ELF-1 (cell line): Measurements from ENCODE around the gene COL15A1.

ENCODE experiments used
- DNase-seq: peaks from one replicate; pipeline ENCODE4 v3.0.0-alpha.2; 2016; ENCODE audit warnings: low read depth, low spot score

Gene COL15A1

GRCh38 chr9:99056186-99056585, 112.5 kb downstream of the COL15A1 start:
- no peak for DNase-seq

GRCh38 chr9:99056886-99057664, 113.4 kb downstream of the COL15A1 start:
- no peak for DNase-seq

- DNase-seq: no peak
Observed at GRCh38 chr9:99057665-99058625, 114.2 kb downstream of the COL15A1 start.

- DNase-seq: no peak
Observed at GRCh38 chr9:99058964-99059921, 115.5 kb downstream of the COL15A1 start.

GRCh38 chr9:99060621-99061020, 116.9 kb downstream of the COL15A1 start:
- DNase-seq: no peak

- DNase-seq: no peak
Observed at GRCh38 chr9:99062549-99062948, 118.8 kb downstream of the COL15A1 start.

- DNase-seq: no peak
Observed at GRCh38 chr9:99063522-99063921, 119.8 kb downstream of the COL15A1 start.

- peak; percentile 47 for DNase-seq
Observed at GRCh38 chr9:99066571-99066970, 122.9 kb downstream of the COL15A1 start.

- DNase-seq: no peak
Observed at GRCh38 chr9:99069075-99069474, 125.4 kb downstream of the COL15A1 start.

GRCh38 chr9:99069546-99069945, 125.8 kb downstream of the COL15A1 start:
- no peak for DNase-seq

- DNase-seq: no peak
Observed at GRCh38 chr9:99070681-99071080, 127.0 kb downstream of the COL15A1 start.

- DNase-seq: no peak
Observed at GRCh38 chr9:99071313-99072039, 127.8 kb downstream of the COL15A1 start.

- no peak for DNase-seq
Observed at GRCh38 chr9:99072040-99072394, 128.3 kb downstream of the COL15A1 start.

GRCh38 chr9:99073347-99073746, 129.6 kb downstream of the COL15A1 start:
- no peak for DNase-seq

GRCh38 chr9:99073985-99074901, 130.5 kb downstream of the COL15A1 start:
- no peak for DNase-seq

GRCh38 chr9:99074902-99075245, 131.2 kb downstream of the COL15A1 start:
- no peak for DNase-seq

GRCh38 chr9:99075246-99075912, 131.7 kb downstream of the COL15A1 start:
- peak; percentile 49 for DNase-seq

GRCh38 chr9:99076030-99076429, 132.3 kb downstream of the COL15A1 start:
- no peak for DNase-seq

GRCh38 chr9:99076483-99077171, 132.9 kb downstream of the COL15A1 start:
- DNase-seq: no peak
